ENCODE measurements around the gene MKRN2.
"Not testable (repeated sequence)": the region's sequence is repeated elsewhere in the genome, so short reads cannot be mapped to it uniquely, and the experiment has no call there.

Gene MKRN2

GRCh38 chr3:12588039-12589009 lies 31.4 kb downstream of the MKRN2 start:
- DNase-seq (ENCODE audit: low read depth) = peak; percentile 60

DNA sequence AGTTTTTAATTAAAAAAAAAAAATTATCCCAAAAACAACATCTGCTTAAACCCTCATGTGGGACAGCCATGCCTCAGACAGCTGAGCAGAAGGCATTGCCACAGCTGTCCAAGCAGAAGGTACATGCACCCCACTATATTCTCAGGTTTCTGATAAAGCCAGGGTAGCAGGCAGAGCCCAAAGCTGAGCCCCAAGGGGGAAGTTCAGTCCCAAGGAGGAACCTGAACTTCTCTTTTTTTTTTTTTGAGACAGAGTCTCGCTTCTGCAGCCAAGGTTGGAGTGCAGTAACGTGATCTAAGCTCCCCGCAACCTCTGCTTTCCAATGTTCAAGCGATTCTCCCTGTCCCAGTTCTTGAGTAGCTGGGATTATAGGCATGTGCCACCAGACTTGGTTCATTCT lies 33.2 kb downstream of the MKRN2 start:
- no peak for DNase-seq (ENCODE audit: low read depth)

DNA sequence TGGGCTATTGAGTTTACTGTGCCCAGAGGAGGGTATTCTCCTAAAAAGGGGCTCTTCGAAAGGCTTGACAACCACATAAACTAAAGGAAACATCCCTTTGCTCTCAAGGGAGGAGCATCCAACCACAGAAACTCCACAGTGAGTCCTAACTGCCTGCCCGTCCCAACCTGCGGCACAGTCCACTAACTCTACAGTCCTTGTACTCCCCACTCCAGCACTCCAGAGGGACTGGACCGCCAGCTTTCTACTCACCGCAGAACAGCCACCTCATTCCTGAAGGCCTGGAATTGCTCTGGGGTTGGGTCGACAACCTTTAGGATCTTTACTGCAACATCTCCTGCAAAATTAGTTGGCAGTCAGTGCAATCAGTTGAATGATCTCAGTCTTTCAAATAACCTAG lies 34.6 kb downstream of the MKRN2 start:
- DNase-seq (ENCODE audit: low read depth) = no peak

- peak; percentile 53 for DNase-seq (ENCODE audit: low read depth)
These were observed 35.3 kb downstream of the MKRN2 start for GRCh38 chr3:12591997-12592715.

- no peak for DNase-seq (ENCODE audit: low read depth)
These were observed 36.6 kb downstream of the MKRN2 start for GRCh38 chr3:12593473-12593872.

DNA sequence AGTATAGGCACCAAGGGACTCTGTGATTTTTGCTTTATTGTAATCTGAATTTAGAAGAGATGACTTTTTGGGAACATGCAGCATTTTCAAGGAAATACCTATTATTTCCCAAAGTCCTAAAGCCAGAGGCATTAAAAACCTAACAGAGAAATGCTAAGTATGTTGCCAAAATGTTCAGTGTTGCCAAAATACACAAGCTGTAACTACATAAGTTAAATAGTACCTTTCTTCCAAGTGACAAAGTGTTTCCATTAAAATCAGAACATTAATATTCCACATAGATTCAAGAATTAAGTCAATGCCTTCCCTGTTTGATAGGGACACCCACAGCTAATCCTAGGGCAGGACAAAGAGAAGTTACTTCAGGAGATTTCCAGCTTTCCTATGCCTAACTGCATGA lies 42.0 kb downstream of the MKRN2 start:
- no peak for DNase-seq (ENCODE audit: low read depth)

GRCh38 chr3:12601072-12601471 lies 44.2 kb downstream of the MKRN2 start:
- no peak for DNase-seq (ENCODE audit: low read depth)

DNA sequence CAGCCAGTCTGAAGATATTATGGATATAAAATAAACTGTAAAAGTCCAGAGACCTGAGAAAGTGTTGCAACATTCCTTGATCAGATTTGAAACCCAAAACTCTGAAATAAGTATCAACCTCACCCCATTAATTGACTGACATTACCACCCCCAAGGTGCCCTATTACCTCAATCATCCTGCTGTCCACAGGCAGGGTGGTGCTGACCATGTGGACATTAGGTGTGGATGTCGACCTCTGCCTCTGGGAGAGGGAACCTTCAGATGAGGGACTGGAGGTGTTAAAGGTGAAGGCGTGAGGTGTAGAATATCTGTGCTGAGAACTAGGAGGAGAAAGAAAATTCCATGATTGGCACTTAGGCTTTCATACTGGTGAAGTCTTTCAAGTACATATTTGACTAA lies 47.1 kb downstream of the MKRN2 start:
- no peak for DNase-seq (ENCODE audit: low read depth)

DNA sequence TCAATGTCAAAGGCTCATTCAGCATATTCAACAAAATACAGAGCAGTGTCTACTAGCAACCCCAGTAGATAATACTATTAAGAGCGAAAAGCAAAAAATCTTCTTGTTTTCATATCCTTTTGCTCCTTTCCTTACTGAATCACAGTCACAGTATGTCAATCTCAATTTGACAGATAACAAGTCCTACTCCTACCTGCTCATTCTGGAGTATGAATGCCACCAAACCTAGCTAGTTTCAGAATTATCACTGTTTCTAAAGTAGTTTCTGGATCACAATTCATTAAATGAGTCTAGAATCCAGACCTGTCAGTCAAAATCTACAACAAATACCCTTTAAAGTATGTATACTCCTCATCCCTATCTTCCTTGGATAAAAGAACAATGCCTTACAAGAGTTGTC lies 51.5 kb downstream of the MKRN2 start:
- DNase-seq (ENCODE audit: low read depth) = no peak

- DNase-seq (ENCODE audit: low read depth) = no peak
These were observed 54.2 kb downstream of the MKRN2 start for GRCh38 chr3:12611117-12611516.

- DNase-seq (ENCODE audit: low read depth) = no peak
These were observed 55.8 kb downstream of the MKRN2 start for GRCh38 chr3:12612514-12613226.

GRCh38 chr3:12613250-12613649 lies 56.4 kb downstream of the MKRN2 start:
- no peak for DNase-seq (ENCODE audit: low read depth)

DNA sequence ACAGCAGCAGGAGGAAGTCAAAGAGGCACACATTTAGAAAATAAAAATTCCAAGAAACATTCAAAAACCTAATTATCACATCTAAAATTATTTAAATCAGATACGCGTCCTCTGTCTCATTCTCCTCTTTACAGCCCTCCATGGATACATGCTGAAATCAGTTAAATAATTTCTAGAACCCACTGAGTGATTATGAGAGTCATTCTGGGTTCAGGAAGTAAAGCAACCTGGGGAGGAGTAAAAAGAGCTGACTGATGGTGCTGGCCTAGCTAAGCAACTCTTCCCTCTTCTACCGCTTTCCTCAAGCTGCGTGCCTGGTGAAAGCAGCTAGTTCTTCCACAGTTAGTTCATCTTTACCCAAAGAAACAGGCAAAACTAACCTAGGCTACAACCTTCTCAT lies 58.4 kb downstream of the MKRN2 start:
- no peak for DNase-seq (ENCODE audit: low read depth)

- no peak for DNase-seq (ENCODE audit: low read depth)
These were observed 61.5 kb downstream of the MKRN2 start for GRCh38 chr3:12618426-12618825.

DNA sequence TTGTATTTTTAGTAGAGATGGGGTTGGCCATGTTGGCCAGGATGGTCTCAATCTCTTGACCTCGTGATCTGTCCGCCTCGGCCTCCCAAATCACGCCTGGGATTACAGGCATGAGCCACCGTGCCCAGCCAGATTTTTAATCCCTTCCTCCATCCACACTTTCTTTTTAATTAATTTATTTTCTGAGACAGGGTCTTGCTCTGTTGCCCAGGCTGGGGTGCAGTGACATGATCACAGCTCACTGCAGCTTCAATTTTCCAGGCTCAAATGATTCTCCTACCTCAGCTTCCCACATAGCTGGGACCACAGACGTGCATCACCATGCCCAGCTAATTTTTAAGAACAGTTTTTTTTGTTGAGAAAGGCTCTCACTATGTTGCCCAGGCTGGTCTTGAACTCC lies 63.4 kb downstream of the MKRN2 start:
- DNase-seq (ENCODE audit: low read depth) = no peak

DNA sequence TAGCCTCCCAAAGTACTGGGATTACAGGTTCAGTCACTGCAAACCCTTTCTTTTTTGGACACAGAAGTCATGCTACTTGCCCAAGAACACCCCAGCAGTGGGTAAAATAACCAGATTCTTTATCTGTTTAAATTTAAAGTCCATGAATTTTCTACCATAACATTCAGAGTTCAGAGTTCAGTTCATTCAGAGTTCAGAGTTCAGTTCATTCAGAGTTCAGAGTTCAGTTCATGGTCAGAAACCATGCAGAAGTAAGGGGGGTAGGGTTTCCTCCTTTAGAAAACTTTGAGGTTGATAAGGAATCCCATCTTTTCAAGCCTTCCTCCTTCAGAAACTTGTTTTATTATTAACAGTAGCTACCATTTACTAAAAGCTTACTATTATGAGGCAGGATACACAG lies 63.8 kb downstream of the MKRN2 start:
- DNase-seq (ENCODE audit: low read depth) = no peak

DNA sequence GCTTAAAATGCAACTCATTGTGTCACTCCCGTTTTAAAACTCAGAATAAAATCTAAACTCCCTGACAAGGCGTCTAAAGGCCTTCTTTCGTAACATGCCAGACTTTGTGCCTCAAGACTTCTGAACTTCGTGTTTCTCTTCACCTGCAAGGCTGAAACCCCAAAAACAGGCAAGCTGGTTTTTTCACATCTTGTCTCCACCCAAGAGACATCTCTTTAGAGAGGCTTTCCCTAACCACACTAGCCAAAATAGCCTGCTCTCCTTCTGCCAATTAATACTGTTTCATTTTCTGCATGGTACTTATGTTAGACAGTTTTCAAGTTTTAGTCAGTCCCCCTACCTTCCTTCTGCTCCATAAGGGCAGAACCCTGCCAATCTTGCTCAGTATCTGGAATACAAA lies 65.4 kb downstream of the MKRN2 start:
- DNase-seq (ENCODE audit: low read depth) = no peak

DNA sequence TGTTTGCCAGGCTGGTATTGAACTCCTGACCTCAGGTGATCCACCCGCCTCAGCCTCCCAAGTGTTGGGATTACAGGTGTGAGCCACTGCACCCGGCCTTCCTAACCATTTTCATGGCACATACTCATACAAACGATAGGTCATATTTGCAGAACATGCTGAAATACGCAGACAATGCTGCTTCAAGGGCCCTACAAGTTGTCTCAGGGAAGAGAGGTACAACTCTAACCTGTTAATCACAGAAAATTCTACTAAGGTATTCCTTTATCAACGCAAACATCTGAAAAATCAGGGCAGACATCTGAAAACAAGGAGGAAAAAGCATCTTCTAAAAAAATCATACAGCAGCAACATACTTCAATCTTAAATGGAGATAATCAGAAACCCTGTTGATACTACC lies 67.2 kb downstream of the MKRN2 start:
- DNase-seq (ENCODE audit: low read depth) = no peak

DNA sequence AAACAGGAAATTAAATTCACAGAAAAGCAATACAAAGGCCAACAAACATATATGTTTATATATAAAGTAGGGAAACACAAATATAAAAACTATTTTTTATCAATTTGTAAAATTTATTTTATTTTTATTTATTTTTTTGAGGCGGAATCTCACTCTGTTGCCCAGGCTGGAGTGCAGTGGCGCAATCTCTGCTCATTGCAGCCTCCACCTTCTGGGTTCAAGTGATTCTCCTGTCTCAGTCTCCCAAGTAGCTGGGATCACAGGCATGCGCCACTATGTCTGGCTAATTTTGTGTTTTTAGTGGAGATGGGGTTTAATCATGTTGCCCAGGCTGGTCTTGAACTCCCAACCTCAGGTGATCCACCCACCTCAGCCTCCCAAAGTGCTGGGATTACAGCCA lies 68.1 kb downstream of the MKRN2 start:
- not testable (repeated sequence) for DNase-seq (ENCODE audit: low read depth)

DNA sequence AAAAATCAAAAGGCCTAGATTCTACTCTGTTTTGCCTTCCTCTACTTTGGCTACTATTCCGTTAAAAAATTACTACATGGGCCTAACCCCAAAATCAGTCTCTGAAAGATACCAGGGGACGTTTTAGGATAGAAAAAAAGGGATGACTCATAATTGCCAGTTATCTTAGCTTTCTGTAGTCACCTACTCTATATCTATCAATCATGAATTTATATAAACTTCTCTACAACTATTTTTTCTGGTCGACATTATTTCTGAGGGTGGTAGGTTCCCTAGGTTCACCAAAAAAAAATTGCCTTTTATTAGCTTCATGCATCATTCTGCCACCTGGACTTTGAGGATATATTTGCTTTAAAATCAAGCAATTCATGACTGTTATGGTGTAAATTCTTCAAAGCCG lies 70.5 kb downstream of the MKRN2 start:
- no peak for DNase-seq (ENCODE audit: low read depth)

DNA sequence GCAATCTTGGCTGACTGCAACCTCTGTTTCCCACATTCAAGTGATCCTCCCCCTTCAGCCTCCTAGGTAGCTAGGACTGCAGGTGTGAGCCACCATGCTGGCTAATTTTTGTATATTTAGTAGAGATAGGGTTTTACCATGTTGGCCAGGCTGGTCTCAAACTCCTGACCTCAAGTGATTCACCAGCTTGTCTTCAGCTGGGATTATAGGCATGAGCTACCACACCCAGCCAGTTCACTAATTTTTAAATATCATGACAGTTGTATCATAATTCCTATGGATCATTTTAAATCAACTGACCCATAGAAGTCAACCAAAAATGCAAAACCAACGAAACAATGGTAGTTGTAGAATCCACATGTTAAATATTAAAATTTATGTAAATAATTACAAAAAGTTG lies 71.9 kb downstream of the MKRN2 start:
- DNase-seq (ENCODE audit: low read depth) = no peak

GRCh38 chr3:12629560-12629959 lies 72.7 kb downstream of the MKRN2 start:
- DNase-seq (ENCODE audit: low read depth) = peak; percentile 28

- no peak for DNase-seq (ENCODE audit: low read depth)
These were observed 73.4 kb downstream of the MKRN2 start for GRCh38 chr3:12630292-12630691.
